Transverse colon (tissue), 4 donors: Measurements from ENCODE around the gene MEGF8. TPM values are rescaled to one million over a fixed set of nuclear protein-coding genes. Genes with fewer than 3 reads are reported as not detected.

Source experiments
- DNase-seq: peaks from one replicate; pipeline ENCODE4 v3.0.0-alpha.2; 2019
- H3K27ac ChIP-seq, 4 donors: fragments of 200-600 bp; sonication (generic); 2 replicates each; pipeline ENCODE4 v1.5.1; 2016 to 2018; ENCODE audit warnings: inconsistent platforms in 4 of 4
- H3K27me3 ChIP-seq: fragments of 200-600 bp; sonication (generic); 2 replicates; pipeline ENCODE4 v1.5.1; 2017; ENCODE audit warnings: inconsistent platforms
- H3K36me3 ChIP-seq, 4 donors: fragments of 200-600 bp; sonication (generic); 2 replicates each; pipeline ENCODE4 v1.5.1; 2017 to 2019; ENCODE audit warnings: inconsistent platforms in 4 of 4
- H3K4me1 ChIP-seq, 4 donors: fragments of 200-600 bp; sonication (generic); 2 replicates each; pipeline ENCODE4 v1.5.1; 2017 to 2020; ENCODE audit warnings: inconsistent platforms in 4 of 4
- H3K4me3 ChIP-seq, 4 donors: fragments of 200-600 bp; sonication (generic); 1 replicate in 1 of 4; 2 replicates in 3 of 4; pipeline versions ENCODE4 v1.5.1 to v1.6.1; 2017 to 2019; ENCODE audit warnings: inconsistent platforms in 4 of 4
- H3K9me3 ChIP-seq, 2 donors: fragments of 200-600 bp; sonication (generic); 2 replicates each; pipeline ENCODE4 v1.5.1; 2017 to 2019; ENCODE audit warnings: inconsistent platforms in 2 of 2
- EP300 ChIP-seq: sonication (generic); formaldehyde crosslinking; IDR thresholded peaks from one replicate; pipeline ENCODE4 v1.6.1; 2017; ENCODE audit warnings: antibody characterized with exemption, low read depth
- POLR2A ChIP-seq: fragments of 450-650 bp; IDR thresholded peaks from one replicate; pipeline ENCODE4 v1.6.1; 2016; ENCODE audit warnings: antibody characterized with exemption, mild to moderate bottlenecking, moderate library complexity
- POLR2AphosphoS5 ChIP-seq, 3 donors: sonication (generic); formaldehyde crosslinking; IDR thresholded peaks; one replicate each; pipeline ENCODE4 v1.6.1; 2016; ENCODE audit warnings: antibody characterized with exemption in 3 of 3
- WGBS, 2 donors: methylation state at CpG; one replicate each; pipeline ENCODE4 v1.1.5; 2018; ENCODE audit warnings: low coverage in 1 of 2; 5-methylcytosine and 5-hydroxymethylcytosine counted together
- in situ Hi-C, 4 donors: fragments of 200-750 bp; cut with MboI; loops; one replicate each; pipeline versions ENCODE4 v1.15.0 to v1.15.1; 2017; ENCODE audit warnings: low sequenced_read_pairs in 3 of 4, low pct_ligation_motif_present in 1 of 4, low pct_unique_long_range_greater_than_20kb in 1 of 4
- intact Hi-C: fragments of 100-400 bp; cut with DNase I; formaldehyde crosslinking; loops from one replicate; pipeline ENCODE4 v1.15.1; 2023; ENCODE audit warnings: low total_unique reads
- total RNA-seq, 4 donors: library from RNA; depleted of rRNA; stranded (reverse); fragments of >200 nt; gene quantifications; one replicate each; pipeline ENCODE4 v1.1.0, GENCODE V29; 2016
- TF ChIP-seq, protein P1 (sequence below), 5 experiments: fragments of 200-600 bp in 3 of 5; fragments of 450-650 bp in 2 of 5; sonication (generic) in 3 of 5; IDR thresholded peaks; 1 replicate in 2 of 5; 2 replicates in 3 of 5; pipeline ENCODE4 v1.5.1; 2016 to 2017; ENCODE audit warnings: antibody characterized with exemption in 5 of 5, inconsistent platforms in 3 of 5, mild to moderate bottlenecking in 2 of 5, moderate library complexity in 1 of 5

MEGF8 gene
- total RNA-seq, 4 donors from 2014 or later: 15.3 to 40.4 (median 22.8) TPM

DNA sequence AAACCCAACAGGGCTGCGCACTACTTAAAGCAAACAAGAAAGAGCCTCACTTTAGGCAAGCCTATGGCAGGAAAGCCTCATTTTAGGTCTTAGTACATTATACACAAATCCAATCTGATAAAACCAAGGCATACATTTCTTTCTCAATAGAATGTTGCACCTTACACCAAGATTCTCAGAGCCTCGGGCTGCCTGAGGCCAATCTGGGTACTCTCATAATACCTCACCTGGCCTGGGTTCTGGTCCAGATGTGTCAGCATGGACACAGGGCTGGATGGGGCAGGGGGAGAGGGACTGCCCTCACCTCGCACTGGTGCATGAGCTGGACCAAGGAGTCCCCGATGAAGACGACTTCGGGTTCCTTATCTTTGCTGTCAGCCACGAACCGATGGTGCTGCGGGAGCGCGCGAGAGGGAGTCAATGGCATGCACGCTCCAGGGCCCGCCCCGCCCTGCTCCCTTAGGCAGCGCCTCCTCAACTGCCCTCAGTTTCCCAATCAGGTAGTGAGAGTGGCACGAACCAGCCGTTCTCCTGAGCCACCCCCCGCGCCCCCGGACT, 23.7 kb upstream of the MEGF8 start, which contains the start of gene PRR19:
Gene PRR19 (plus strand): TSS at position 487 of the 558 bp plus-strand sequence. CDS start 7,453 bp downstream, outside the sequence.
- Histone ChIP-seq H3K27ac (peak within 1 kb of the TSS; percentile 59 to 72 (median 70)), H3K4me1 (peaks cover 3 to 17% (median 7%) of the 10 kb centered on the region in 4 donors), H3K27me3 (no peaks in the 10 kb centered on the region), H3K9me3 (no peaks in the 10 kb centered on the region), H3K36me3 (no peaks in the 10 kb centered on the region), H3K4me3 (peak within 1 kb of the TSS; percentile 26 to 63 (median 51))
- in situ Hi-C loops: loop anchor here in 2 of 4 donors (25.0 kb wide), 1 partner anchor 189 kb away; no protein-coding TSS in a partner anchor
- intact Hi-C loops: no loop called here
- DNase-seq: peak; percentile 48
- 12 to 80% methylated on average over 1 to 20 of the region's 21 CpGs for WGBS, 2 donors
- TF ChIP-seq EP300 (no peak), POLR2A (no peak), POLR2AphosphoS5 (IDR thresholded peaks at IDR 0.05) (no peak)
- TF ChIP-seq, protein P1, sequence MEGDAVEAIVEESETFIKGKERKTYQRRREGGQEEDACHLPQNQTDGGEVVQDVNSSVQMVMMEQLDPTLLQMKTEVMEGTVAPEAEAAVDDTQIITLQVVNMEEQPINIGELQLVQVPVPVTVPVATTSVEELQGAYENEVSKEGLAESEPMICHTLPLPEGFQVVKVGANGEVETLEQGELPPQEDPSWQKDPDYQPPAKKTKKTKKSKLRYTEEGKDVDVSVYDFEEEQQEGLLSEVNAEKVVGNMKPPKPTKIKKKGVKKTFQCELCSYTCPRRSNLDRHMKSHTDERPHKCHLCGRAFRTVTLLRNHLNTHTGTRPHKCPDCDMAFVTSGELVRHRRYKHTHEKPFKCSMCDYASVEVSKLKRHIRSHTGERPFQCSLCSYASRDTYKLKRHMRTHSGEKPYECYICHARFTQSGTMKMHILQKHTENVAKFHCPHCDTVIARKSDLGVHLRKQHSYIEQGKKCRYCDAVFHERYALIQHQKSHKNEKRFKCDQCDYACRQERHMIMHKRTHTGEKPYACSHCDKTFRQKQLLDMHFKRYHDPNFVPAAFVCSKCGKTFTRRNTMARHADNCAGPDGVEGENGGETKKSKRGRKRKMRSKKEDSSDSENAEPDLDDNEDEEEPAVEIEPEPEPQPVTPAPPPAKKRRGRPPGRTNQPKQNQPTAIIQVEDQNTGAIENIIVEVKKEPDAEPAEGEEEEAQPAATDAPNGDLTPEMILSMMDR (IDR thresholded peaks at IDR 0.05): no peak

DNA sequence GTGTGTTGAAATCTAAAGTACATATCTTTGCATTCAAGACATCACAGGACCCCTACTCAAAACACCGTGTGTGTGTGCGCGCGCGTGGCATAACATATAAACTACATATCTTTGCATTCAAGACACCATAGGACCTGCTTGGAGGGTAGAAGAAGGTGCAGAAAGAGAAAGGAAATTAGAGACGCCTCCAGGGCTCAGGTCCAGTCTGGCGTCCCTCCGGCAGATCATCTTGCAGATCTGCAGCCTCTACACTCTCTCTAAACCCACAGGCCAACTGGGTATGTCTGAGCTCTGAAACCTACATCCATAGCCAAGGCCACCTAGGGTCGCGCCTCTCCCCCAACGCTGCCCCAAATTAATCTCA, 22.4 kb upstream of the MEGF8 start:
- in situ Hi-C loops: loop anchor here in 2 of 4 donors (25.0 kb wide), 1 partner anchor 191 kb away; no protein-coding TSS in a partner anchor
- peak overlapping the region in 1 of 4 donors; percentile 63 for H3K4me3 ChIP-seq

DNA sequence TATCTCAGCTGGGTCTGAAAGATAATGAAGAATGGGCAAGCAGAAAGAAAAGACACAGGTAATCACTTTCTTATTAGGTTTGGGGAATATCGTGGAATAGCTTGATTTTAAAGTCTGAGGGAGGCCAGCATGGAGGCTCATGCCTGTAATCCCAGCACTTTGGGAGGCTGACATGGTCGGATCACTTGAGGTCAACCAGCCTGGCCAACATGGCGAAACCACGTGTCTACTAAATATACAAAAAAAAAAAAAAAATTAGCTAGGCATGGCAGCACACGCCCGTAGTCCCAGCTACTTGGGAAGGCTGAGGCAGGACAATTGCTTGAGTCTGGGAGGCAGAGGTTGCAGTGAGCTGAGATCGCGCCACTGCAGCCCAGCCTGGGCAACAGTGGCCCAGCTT, 21.6 kb upstream of the MEGF8 start:
- Histone ChIP-seq H3K27ac (no peak overlapping the region), H3K36me3 (no peaks in the 10 kb centered on the region), H3K9me3 (no peaks in the 10 kb centered on the region), H3K27me3 (no peaks in the 10 kb centered on the region), H3K4me1 (peaks cover 3 to 17% (median 7%) of the 10 kb centered on the region in 4 donors), H3K4me3 (no peak overlapping the region)
- 70 to 82% methylated on average over 7 to 8 of the region's 8 CpGs for WGBS, 2 donors
- intact Hi-C loops: no loop called here
- in situ Hi-C loops: loop anchor here in 2 of 4 donors (25.0 kb wide), 1 partner anchor 192 kb away; no protein-coding TSS in a partner anchor
- TF ChIP-seq, protein P1 (IDR thresholded peaks at IDR 0.05): no peak
- TF ChIP-seq EP300 (no peak), POLR2A (no peak)
- DNase-seq: no peak

More for the DNA sequence above, 22.4 kb upstream of the MEGF8 start:
- no peak for TF ChIP-seq POLR2A
- no peak for TF ChIP-seq POLR2AphosphoS5 (IDR thresholded peaks at IDR 0.05)
- no peak for TF ChIP-seq EP300
- TF ChIP-seq, protein P1 (IDR thresholded peaks at IDR 0.05): no peak
- peak overlapping the region in 1 of 4 donors; percentile 71 for H3K27ac ChIP-seq
- intact Hi-C loops: no loop called here
- H3K36me3 ChIP-seq: no peaks in the 10 kb centered on the region
- no peaks in the 10 kb centered on the region for H3K27me3 ChIP-seq
- 70 to 78% methylated on average over 4 to 11 of the region's 11 CpGs for WGBS, 2 donors
- DNase-seq: no peak
- no peaks in the 10 kb centered on the region for H3K9me3 ChIP-seq
- peaks cover 3 to 17% (median 7%) of the 10 kb centered on the region in 4 donors for H3K4me1 ChIP-seq

DNA sequence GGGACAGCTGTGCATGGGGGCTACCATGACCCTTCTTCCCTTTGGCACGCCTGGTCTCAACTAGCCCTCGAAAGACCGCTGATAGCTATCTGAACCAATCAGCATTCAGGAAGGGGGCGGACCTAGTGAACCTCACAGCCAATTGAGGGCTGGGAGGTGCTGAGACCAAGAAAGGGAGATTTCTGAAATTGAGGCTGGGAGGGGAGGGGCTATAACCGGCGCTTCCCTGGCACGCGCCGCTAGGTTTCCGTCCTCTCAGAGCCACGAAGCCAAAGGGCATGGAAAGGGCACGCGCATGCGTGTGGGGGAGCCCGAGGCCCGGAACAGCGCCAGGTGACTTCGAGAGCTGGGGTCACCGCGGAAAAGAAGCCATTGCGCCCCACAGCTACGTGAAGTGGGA, 18.8 kb upstream of the MEGF8 start:
- no peaks in the 10 kb centered on the region for H3K9me3 ChIP-seq
- in situ Hi-C loops (loop anchor here in 2 of 4 donors (25.0 kb wide), 1 partner anchor 194 kb away; no protein-coding TSS in a partner anchor), intact Hi-C loops (no loop called here)
- no peak overlapping the region for H3K27ac ChIP-seq
- 90 to 93% methylated on average over 11 to 22 of the region's 22 CpGs for WGBS, 2 donors
- H3K4me3 ChIP-seq: no peak overlapping the region
- H3K4me1 ChIP-seq: peaks cover 2 to 12% (median 3%) of the 10 kb centered on the region in 4 donors
- peaks cover 5% of the 10 kb centered on the region for H3K27me3 ChIP-seq
- no peak for TF ChIP-seq POLR2A
- TF ChIP-seq EP300: no peak
- TF ChIP-seq, protein P1 (IDR thresholded peaks at IDR 0.05): no peak
- TF ChIP-seq POLR2AphosphoS5 (IDR thresholded peaks at IDR 0.05): no peak
- DNase-seq: no peak
- no peaks in the 10 kb centered on the region for H3K36me3 ChIP-seq
